Activated T-cell treated with anti-CD3 and anti-CD28 coated beads, Interleukin-2, amount 50 U/mL, for 72 hours (primary cell): ENCODE measurements around the gene LUC7L2. TPM values are rescaled to one million over a fixed set of nuclear protein-coding genes. Genes with fewer than 3 reads are reported as not detected.

ENCODE experiments used
- total RNA-seq, 2 donors: library from RNA; stranded (reverse); gene quantifications; one replicate each; pipeline ENCODE4 v1.2.3, GENCODE V29; 2022

Gene LUC7L2
- total RNA-seq, 2 donors from 2014 or later, result 178 to 217 TPM

Other genes starting within 250 kb of the LUC7L2 start
- 10 to 100 TPM; 15.0 to 18.8 TPM for gene UBN2, start 128.7 kb upstream of the LUC7L2 start, total RNA-seq
- 10 to 100 TPM in 1 of 2 donors, 1 to 10 TPM in 1; 7.8 to 15.9 TPM for gene FMC1, start 18.6 kb upstream of the LUC7L2 start, total RNA-seq
- under 1 TPM in 1 of 2 donors, not detected in 1; 0.22 TPM for gene KLRG2, start 123.8 kb downstream of the LUC7L2 start, total RNA-seq
- gene CLEC2L, start 163.8 kb downstream of the LUC7L2 start, total RNA-seq, result not detected